Endothelial cell of hepatic sinusoid (primary cell): Measurements from ENCODE around the gene PEX11A.

Experiments used
- in situ Hi-C: cut with HindIII; loops from 2 replicates; pipeline ENCODE4 v1.10.0; 2017; ENCODE audit warnings: low sequenced_read_pairs

Gene PEX11A

DNA sequence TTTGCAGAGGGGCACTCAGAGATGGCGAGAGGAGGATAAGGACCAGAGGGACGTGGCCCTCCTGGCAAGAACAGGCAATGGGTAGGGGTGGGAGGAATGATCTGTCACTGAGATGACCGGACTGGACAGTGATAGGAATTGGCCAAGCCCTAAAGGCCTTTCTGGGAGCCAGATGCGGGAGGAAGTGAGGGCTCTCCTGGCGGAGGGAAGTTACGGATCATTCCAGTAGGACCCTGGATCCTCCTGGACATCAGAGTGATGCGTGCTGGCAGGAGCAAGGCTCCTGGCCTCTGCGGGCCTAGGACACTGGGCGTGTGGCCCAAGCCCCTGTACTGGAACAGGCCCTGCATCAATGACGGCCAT lies 58.7 kb downstream of the PEX11A start:
- in situ Hi-C loops = no loop called here
